ENCODE results near the gene GPR155. TPM values are rescaled to one million over a fixed set of nuclear protein-coding genes. Genes with fewer than 3 reads are reported as not detected.
A peak's percentile ranks its signal among the peaks of the same experiment; 100 is the strongest.

GPR155 gene
- total and polyA plus RNA-seq, 9 of the 15 experiments (the other 6 are each of a cell fraction or from before 2014, with no cell fraction given): 0.04 to 0.40 (median 0.11) TPM; not detected in 1

- TF ChIP-seq ZBTB34 (CRISPR knock-in tag; IDR thresholded peaks at IDR 0.05) (no peak), TCF7L2 (IDR thresholded peaks at IDR 0.05; ENCODE audit: low read depth, low read length) (no peak), ZNF280A (IDR thresholded peaks at IDR 0.05; ENCODE audit: low read depth, partially characterized antibody) (no peak), CBX3 (IDR thresholded peaks at IDR 0.05; ENCODE audit: borderline replicate concordance in 1 of 2, low read length in 2 of 2) (peak in 1 of 2 experiments; percentile 74; a peak in 1 of 3 replicates), USF1 (CRISPR knock-in tag; IDR thresholded peaks at IDR 0.05) (no peak), ZNF583 (CRISPR knock-in tag; IDR thresholded peaks at IDR 0.05) (0 out of 2 replicates have a peak, but pooled peaks have one; percentile 29), DACH1 (IDR thresholded peaks at IDR 0.05; ENCODE audit: partially characterized antibody) (no peak), TFAM (CRISPR knock-in tag; conservative IDR thresholded peaks at IDR 0.05) (no peak), CHCHD3 (CRISPR knock-in tag; IDR thresholded peaks at IDR 0.05) (0 out of 2 replicates have a peak, but pooled peaks have one; percentile 56), ZFP1 (CRISPR knock-in tag; IDR thresholded peaks at IDR 0.05) (no peak), RBM25 (IDR thresholded peaks at IDR 0.05; ENCODE audit: low read depth, low read length, severe bottlenecking) (no peak), VEZF1 (CRISPR knock-in tag; IDR thresholded peaks at IDR 0.05) (peak; percentile 82), HDAC8 (tag; IDR thresholded peaks at IDR 0.05) (no peak), HIVEP1 (CRISPR knock-in tag; IDR thresholded peaks at IDR 0.05) (no peak), SIN3B (IDR thresholded peaks at IDR 0.05; ENCODE audit: low read depth) (0 out of 2 replicates have a peak, but pooled peaks have one; percentile 41), ZNF436 (CRISPR knock-in tag; IDR thresholded peaks at IDR 0.05) (no peak), POLR3A (IDR thresholded peaks at IDR 0.05; ENCODE audit: borderline replicate concordance, extremely low read depth, insufficient read depth, insufficient read length) (no peak), HMG20A (CRISPR knock-in tag; conservative IDR thresholded peaks at IDR 0.05) (no peak), KAT8 (IDR thresholded peaks at IDR 0.05; ENCODE audit: low read depth) (peak; percentile 81; the same call in 1 of the 2 replicates), POLR2A (conservative IDR thresholded peaks at IDR 0.05) (peak; percentile 90), TAF15 (IDR thresholded peaks at IDR 0.05; ENCODE audit: low read depth, low read length) (no peak), THRAP3 (IDR thresholded peaks at IDR 0.05; ENCODE audit: borderline replicate concordance) (no peak), ZNF184 (CRISPR knock-in tag; IDR thresholded peaks at IDR 0.05) (no peak), HNRNPL (IDR thresholded peaks at IDR 0.05; ENCODE audit: low read depth, low read length) (no peak), MECOM (CRISPR knock-in tag; IDR thresholded peaks at IDR 0.05) (no peak)
Observed at GRCh38 chr2:174487108-174487819, 435 bp upstream of the GPR155 start (continued).

Measured in K562 (cell line).